ENCODE measurements around the gene CEACAM19. TPM values are rescaled to one million over a fixed set of nuclear protein-coding genes. Genes with fewer than 3 reads are reported as not detected.
"Not testable (repeated sequence)": the region's sequence is repeated elsewhere in the genome, so short reads cannot be mapped to it uniquely, and the experiment has no call there.

CEACAM19 gene
- total RNA-seq, 1 donor from 2014 or later = 0.51 TPM

- no peak for DNase-seq (ENCODE audit: low read depth in 2 of 2)
Observed at GRCh38 chr19:44700547-44700946, 29.3 kb downstream of the CEACAM19 start.

- no peak for DNase-seq (ENCODE audit: low read depth in 2 of 2)
Observed at GRCh38 chr19:44701228-44701627, 29.9 kb downstream of the CEACAM19 start.

GRCh38 chr19:44702551-44703176 lies 31.4 kb downstream of the CEACAM19 start:
- DNase-seq (ENCODE audit: low read depth in 2 of 2) = no peak

GRCh38 chr19:44703336-44704078 lies 32.2 kb downstream of the CEACAM19 start:
- DNase-seq (ENCODE audit: low read depth in 2 of 2) = no peak

- no peak for DNase-seq (ENCODE audit: low read depth in 2 of 2)
Observed at GRCh38 chr19:44704982-44705381, 33.7 kb downstream of the CEACAM19 start.

- no peak for DNase-seq (ENCODE audit: low read depth in 2 of 2)
Observed at GRCh38 chr19:44705502-44706010, 34.3 kb downstream of the CEACAM19 start.

GRCh38 chr19:44706506-44707236 lies 35.4 kb downstream of the CEACAM19 start:
- DNase-seq (ENCODE audit: low read depth in 2 of 2) = no peak

GRCh38 chr19:44707794-44708193 lies 36.5 kb downstream of the CEACAM19 start:
- DNase-seq (ENCODE audit: low read depth in 2 of 2) = no peak

GRCh38 chr19:44708940-44709339 lies 37.7 kb downstream of the CEACAM19 start:
- DNase-seq (ENCODE audit: low read depth in 2 of 2) = no peak

- not testable (repeated sequence) for DNase-seq (ENCODE audit: low read depth in 2 of 2)
Observed at GRCh38 chr19:44709434-44710266, 38.4 kb downstream of the CEACAM19 start.

- DNase-seq (ENCODE audit: low read depth in 2 of 2) = peak in 1 of 2 donors; percentile 33
Observed at GRCh38 chr19:44710483-44710882, 39.2 kb downstream of the CEACAM19 start.

GRCh38 chr19:44712864-44713515 lies 41.7 kb downstream of the CEACAM19 start:
- no peak for DNase-seq (ENCODE audit: low read depth in 2 of 2)

- no peak for DNase-seq (ENCODE audit: low read depth in 2 of 2)
Observed at GRCh38 chr19:44714597-44715169, 43.4 kb downstream of the CEACAM19 start.

- no peak for DNase-seq (ENCODE audit: low read depth in 2 of 2)
Observed at GRCh38 chr19:44717603-44718002, 46.3 kb downstream of the CEACAM19 start.

- DNase-seq (ENCODE audit: low read depth in 2 of 2) = peak; percentile 94 to 98
Observed at GRCh38 chr19:44718441-44719261, 47.4 kb downstream of the CEACAM19 start.

GRCh38 chr19:44719262-44719701 lies 48.0 kb downstream of the CEACAM19 start:
- DNase-seq (ENCODE audit: low read depth in 2 of 2) = peak in 1 of 2 donors; percentile 48

- DNase-seq (ENCODE audit: low read depth in 2 of 2) = not testable (repeated sequence)
Observed at GRCh38 chr19:44720396-44720795, 49.1 kb downstream of the CEACAM19 start.

GRCh38 chr19:44720945-44721344 lies 49.7 kb downstream of the CEACAM19 start:
- DNase-seq (ENCODE audit: low read depth in 2 of 2) = no peak

- DNase-seq (ENCODE audit: low read depth in 2 of 2) = not testable (repeated sequence)
Observed at GRCh38 chr19:44721369-44721768, 50.1 kb downstream of the CEACAM19 start.
